Type B pancreatic cell (in vitro differentiated cells): ENCODE data around the gene FBXL5. TPM values are rescaled to one million over a fixed set of nuclear protein-coding genes. Genes with fewer than 3 reads are reported as not detected.
A peak's percentile ranks its signal among the peaks of the same experiment; 100 is the strongest.

Experiments used
- DNase-seq: peaks from one replicate; pipeline ENCODE4 v3.0.0; 2021; ENCODE audit warnings: mixed read lengths; ENCODE audit not compliant: unreplicated experiment; ENCODE audit errors: extremely low spot score
- H3K27ac Mint-ChIP-seq: 2 replicates; pipeline ENCODE4 v1.8.0; 2021; ENCODE audit warnings: mild to moderate bottlenecking, mixed read lengths
- H3K27me3 Mint-ChIP-seq: 2 replicates; pipeline ENCODE4 v1.8.0; 2021; ENCODE audit warnings: mixed read lengths
- H3K36me3 Mint-ChIP-seq: 2 replicates; pipeline ENCODE4 v1.8.0; 2021; ENCODE audit warnings: mixed read lengths
- H3K4me1 Mint-ChIP-seq: one replicate; pipeline ENCODE4 v1.8.0; 2021; ENCODE audit warnings: mixed read lengths; ENCODE audit not compliant: unreplicated experiment
- H3K4me3 Mint-ChIP-seq: 2 replicates; pipeline ENCODE4 v1.8.0; 2021; ENCODE audit warnings: mild to moderate bottlenecking, mixed read lengths
- H3K9me3 Mint-ChIP-seq: 2 replicates; pipeline ENCODE4 v1.8.0; 2021; ENCODE audit warnings: mixed read lengths
- CTCF ChIP-seq: fragments of 200-600 bp; sonication (generic); conservative IDR thresholded peaks from 2 replicates; pipeline ENCODE4 v1.5.0; 2021; ENCODE audit warnings: antibody characterized with exemption, mild to moderate bottlenecking
- total RNA-seq: library from RNA; stranded (reverse); gene quantifications from 2 replicates; pipeline ENCODE4 v1.2.1, GENCODE V29; 2021; ENCODE audit warnings: low replicate concordance

The FBXL5 gene
- total RNA-seq, 1 donor from 2014 or later = 48.4 TPM

GRCh38 chr4:15690020-15690809, 35.1 kb upstream of the FBXL5 start:
- H3K36me3 Mint-ChIP-seq = peaks cover 31% of the 10 kb centered on the region
- H3K27ac Mint-ChIP-seq = peak overlapping the region; percentile 72
- no peak for DNase-seq
- no peaks in the 10 kb centered on the region for H3K9me3 Mint-ChIP-seq
- H3K4me3 Mint-ChIP-seq = no peak overlapping the region
- H3K27me3 Mint-ChIP-seq = no peaks in the 10 kb centered on the region
- H3K4me1 Mint-ChIP-seq = peaks cover 2% of the 10 kb centered on the region
- no peak for TF ChIP-seq CTCF

GRCh38 chr4:15689540-15689939, 34.4 kb upstream of the FBXL5 start:
- Mint-ChIP-seq H3K4me1 (peaks cover 6% of the 10 kb centered on the region), H3K9me3 (no peaks in the 10 kb centered on the region), H3K4me3 (no peak overlapping the region), H3K36me3 (peaks cover 34% of the 10 kb centered on the region), H3K27me3 (no peaks in the 10 kb centered on the region), H3K27ac (no peak overlapping the region)
- DNase-seq = no peak
- TF ChIP-seq CTCF = no peak

GRCh38 chr4:15688051-15688450, 32.9 kb upstream of the FBXL5 start:
- H3K27ac Mint-ChIP-seq = no peak overlapping the region
- H3K36me3 Mint-ChIP-seq = peaks cover 34% of the 10 kb centered on the region
- H3K9me3 Mint-ChIP-seq = no peaks in the 10 kb centered on the region
- H3K4me3 Mint-ChIP-seq = no peak overlapping the region
- H3K4me1 Mint-ChIP-seq = peaks cover 9% of the 10 kb centered on the region
- no peak for DNase-seq
- H3K27me3 Mint-ChIP-seq = no peaks in the 10 kb centered on the region
- TF ChIP-seq CTCF = no peak

DNA sequence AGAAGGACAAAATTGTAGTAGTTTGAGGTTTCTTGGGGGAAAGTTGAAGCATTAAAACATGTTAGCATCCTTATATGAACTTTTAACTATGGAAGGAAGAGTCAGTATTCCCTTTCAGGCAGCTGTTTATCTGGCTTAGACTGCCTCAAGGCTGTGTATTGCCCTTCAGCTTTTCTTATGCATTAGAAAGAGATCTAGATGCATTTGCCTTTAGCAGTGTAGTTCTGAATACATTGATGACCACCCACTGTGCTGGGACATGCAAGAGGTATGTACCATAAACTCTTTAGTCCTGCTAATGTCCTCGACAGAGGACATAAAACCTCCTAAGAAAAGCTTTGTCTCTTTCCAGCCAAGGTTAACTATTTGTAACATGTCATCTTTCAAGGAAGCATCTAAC, 29.3 kb upstream of the FBXL5 start:
- TF ChIP-seq CTCF = no peak
- no peak for DNase-seq
- H3K27ac Mint-ChIP-seq = no peak overlapping the region
- peak overlapping the region; percentile 29 for H3K4me3 Mint-ChIP-seq
- peaks cover 37% of the 10 kb centered on the region for H3K36me3 Mint-ChIP-seq
- H3K9me3 Mint-ChIP-seq = no peaks in the 10 kb centered on the region
- H3K27me3 Mint-ChIP-seq = no peaks in the 10 kb centered on the region
- H3K4me1 Mint-ChIP-seq = peaks cover 20% of the 10 kb centered on the region

DNA sequence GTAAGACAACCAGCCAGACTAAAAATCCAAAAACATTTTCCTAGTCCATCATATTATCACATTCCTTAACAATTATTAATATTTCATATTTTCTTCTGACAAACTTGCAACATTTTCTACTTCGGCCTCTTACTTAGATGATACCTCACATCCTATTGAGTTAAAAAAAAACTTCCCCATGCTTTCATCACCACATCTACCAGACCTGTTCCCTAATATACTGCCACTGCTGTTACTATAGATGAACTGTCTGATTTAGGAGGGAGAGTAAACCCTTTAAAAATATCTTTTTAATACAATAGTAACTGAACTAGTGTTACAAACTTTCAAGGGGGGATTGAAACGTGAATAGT, 28.0 kb upstream of the FBXL5 start:
- no peak for DNase-seq
- Mint-ChIP-seq H3K4me3 (peak overlapping the region; percentile 100), H3K27ac (peak overlapping the region; percentile 37), H3K4me1 (peaks cover 20% of the 10 kb centered on the region), H3K36me3 (peaks cover 31% of the 10 kb centered on the region), H3K9me3 (no peaks in the 10 kb centered on the region), H3K27me3 (no peaks in the 10 kb centered on the region)
- no peak for TF ChIP-seq CTCF
